Left renal cortex interstitium (tissue), 4 donors: ENCODE results near the gene ELOVL3. TPM values are rescaled to one million over a fixed set of nuclear protein-coding genes. Genes with fewer than 3 reads are reported as not detected.

Experiments used
- DNase-seq, 4 donors: peaks; one replicate each; pipeline ENCODE4 v3.0.0-alpha.2; 2013; ENCODE audit warnings: low read depth in 4 of 4, low spot score in 2 of 4, missing footprints in 1 of 4
- polyA plus RNA-seq, 4 donors: library from polyadenylated mRNA; unstranded; fragments of 120-200 nt; gene quantifications; one replicate each; pipeline ENCODE4 v1.2.1, GENCODE V29; 2013; ENCODE audit not compliant: insufficient read length in 4 of 4

The ELOVL3 gene
- polyA plus RNA-seq, 4 donors: 1.9 to 2.9 (median 2.5) TPM

DNA sequence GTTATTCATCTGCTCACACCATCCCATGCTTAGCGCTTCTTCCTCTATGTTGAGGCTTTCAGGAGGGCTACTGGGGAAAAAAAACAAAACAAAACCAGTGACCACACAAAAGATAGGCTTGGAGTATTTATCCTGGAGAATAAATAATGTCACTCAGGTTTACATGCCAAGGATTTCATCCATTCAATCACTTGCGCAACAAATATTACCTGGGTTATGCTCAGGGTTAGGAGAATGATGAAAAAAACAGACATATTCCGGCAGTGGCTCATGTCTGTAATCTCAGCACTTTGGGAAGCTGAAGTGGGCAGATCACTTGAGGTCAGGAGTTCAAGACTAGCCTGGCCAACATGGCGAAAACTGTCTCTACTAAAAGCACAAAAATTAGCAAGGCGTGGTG, 3.3 kb upstream of the ELOVL3 start:
- no peak for DNase-seq

DNA sequence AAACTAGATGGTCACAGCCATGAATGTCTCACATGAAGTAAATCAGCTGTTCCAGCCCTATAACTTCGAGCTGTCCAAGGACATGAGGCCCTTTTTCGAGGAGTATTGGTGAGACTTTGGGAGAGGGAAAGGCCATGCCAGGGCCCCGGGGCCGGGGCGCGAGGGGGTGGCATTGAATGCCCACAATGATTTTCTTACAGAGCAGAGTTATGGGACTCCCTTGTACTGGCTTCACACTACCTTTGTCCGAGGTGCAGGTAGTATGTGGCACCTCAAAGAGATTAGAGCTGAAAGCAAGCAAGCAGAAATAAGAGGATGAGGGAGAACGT, 407 bp downstream of the ELOVL3 start:
- DNase-seq: no peak

DNA sequence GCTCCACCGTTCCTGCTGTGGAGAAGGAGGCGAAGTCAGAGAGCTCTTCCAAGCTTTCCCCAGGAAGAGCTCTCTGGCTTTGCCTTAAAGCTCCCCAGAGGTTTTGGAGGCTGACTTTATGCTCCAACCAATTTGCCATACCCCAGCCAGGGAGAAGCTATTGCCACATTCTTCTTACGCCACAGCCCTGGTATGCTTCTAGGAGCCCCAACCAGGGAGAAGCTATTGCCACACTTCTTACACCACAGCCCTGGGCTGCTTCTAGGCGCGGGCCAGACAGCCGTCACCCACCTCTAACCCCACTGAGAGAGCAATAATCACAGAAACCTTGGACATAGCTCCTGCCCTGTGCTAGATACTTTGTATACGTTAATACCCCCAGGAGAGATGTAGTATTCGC, 951 bp downstream of the ELOVL3 start:
- no peak for DNase-seq

DNA sequence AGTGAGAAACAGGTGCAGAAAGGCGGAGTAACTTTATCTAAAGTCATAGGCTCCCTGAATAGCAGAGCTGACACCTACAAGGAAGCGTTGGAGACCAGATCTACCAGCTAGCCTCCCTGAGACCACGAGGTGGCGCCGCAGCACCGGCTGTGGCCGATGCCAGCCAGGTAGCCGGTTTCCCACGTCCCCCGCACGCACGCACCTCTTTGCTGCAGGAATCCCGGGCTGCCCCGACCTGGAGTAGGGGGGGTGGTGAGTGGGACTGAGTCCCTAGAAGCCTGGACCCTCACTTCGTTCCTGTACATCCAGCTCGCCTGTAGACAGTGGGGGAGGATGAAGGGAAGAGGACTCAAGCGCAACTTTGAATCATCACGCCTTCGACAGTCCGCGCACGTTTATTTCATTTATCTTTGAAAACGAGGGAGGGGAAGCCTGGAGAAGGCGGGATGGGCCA, 3.7 kb downstream of the ELOVL3 start:
- DNase-seq: peak in 1 of 4 donors; percentile 69

DNA sequence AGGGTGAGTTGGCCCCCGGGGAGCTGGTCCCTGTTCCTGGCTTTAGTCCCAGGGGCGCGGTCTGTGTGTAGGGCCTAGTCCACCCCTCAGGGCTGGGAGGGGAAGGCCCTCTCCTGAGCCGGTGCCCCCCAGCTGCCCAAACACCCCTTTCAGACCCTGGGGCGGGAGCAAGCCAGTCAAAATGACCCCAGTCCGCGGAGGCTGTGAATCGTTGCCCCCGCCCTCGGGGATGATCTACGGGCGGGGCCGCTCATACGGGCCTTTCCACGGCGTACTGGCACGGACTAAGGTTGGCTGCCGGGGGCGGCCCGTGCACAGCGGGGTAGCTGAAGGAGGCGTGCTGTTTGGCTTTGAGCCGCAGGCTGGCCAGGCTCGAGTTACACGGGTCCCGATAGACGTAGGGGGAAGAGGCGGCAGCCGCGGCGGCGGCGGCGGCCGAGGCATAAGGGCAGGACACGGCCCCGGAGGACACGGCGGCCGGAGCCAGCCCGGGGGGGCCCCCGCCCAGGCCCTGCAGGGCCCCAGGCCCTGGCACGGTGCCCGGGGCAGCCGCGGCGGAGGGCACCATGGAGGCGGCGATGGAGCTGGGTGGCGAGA, 4.3 kb downstream of the ELOVL3 start:
- no peak for DNase-seq

DNA sequence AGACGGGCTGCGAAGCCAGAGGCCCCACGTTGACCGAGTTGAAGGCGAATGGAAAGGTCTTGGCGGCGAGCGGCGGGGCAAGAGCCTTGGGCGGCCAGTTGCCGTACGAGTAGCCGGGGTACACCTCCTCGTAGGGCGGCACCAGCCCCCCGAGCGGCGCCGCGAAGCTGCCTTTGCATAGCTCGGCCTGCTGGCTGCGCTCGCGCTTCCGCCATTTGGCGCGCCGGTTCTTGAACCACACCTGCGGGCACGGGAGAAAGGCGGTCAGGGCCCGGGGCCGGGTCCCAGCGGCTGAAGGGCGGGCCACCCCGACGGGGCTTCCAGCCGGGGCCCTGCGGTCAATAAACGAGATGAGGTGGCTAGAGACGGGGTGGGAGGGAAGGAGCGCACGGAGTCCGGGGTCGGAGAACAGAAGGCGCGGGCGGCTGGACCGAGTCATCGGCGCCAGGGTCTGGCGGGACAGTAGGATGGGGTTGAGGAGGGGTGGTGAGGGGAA, 4.8 kb downstream of the ELOVL3 start:
- no peak for DNase-seq

DNA sequence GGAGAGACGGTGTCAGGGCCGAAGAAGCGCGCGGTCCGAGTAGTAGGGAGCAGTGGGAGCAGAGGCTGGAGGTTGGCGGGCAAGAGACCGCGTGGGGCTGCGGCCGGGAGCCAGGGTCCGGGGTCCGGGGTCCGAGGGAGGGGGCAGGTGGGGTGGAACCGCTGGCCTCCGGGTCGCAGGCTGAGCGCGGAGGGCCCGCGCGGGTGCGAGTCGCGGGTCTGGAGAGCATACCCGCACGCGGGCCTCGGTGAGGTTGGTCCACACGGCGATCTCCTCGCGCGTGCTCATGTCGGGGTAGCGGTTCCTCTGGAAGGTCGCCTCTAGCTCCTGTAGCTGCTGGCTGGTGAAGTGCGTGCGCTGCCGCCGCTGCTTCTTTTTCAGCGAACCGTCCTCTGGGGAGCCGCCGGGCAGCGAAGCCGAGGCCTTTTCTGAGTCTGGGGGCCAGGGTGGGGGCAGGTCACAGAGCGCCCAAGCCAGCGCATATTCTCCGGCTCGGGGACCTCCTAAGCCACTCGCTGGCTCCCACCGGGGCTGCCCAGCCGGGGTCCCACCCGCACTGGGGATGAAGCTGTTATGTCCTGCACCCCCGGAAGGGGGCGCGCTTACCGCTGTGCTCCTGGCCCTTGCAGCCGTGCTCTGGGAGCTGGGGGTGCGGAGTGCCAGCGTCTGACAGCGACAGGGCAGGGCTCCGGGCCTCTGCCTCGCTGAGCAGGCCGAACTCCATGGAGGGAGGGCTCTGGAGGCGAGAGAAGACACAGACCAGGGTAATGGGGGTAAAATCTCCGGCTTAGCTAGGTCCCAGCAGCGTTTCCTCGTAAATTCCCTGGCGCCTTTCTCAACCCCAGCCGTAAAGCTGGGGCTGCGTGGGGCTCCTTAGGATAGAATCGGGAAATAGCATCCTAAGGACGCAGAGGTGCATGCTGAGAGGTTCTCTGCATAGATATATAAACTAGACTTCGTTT, 5.5 kb downstream of the ELOVL3 start:
- DNase-seq: no peak

DNA sequence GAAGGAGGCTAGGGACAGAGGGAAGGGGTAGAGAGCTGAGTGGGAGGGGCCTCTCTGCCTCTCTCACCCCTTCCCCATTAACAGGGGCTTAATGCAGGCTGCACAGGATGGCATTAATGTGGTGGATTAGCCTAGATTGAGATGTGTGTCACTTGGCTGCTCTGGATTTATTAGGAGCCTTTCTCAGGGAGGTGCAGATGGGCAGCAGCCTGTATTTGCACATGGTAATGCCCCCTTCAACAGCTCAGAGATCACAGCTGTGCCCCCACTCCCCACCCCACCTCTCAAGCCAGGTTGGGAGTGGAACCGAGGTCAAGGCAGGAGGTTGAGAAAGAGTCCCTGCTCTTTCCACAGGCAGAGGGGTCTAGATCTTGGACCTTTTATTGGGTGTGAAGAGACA, 7.9 kb downstream of the ELOVL3 start:
- DNase-seq: no peak

DNA sequence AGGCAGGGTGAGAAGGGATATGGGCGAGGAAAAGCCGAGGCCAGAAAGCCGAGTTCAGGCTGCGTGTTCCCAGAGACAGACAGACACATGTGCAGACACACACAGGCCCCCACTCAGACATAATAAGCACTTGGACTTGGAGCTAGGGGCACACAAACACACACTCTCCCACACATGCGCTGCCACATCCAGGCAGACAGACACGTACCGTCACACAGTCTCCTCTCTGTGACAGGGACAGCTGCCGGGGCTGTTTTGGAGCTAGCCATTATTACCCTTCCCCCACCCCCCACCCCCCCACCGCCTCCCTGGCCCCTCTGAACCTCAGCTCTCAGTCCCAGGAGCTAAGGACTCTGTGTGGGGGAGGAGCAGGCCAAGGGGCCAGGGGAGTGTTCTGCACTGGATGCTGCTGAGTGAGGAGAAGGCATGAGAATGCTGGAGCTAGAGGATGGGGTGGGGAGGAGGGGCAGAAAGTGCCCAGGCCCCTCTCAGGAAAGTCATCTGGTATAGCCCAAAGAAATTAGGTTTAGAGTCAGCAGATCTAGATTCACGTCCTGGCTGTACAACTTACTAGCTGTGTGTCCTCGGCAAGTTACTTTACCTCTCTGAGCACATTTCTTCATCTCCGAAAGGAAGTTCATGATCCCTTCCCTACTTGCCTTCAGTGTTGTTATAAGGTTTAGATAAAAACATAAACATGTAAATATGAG, 8.9 kb downstream of the ELOVL3 start:
- no peak for DNase-seq

DNA sequence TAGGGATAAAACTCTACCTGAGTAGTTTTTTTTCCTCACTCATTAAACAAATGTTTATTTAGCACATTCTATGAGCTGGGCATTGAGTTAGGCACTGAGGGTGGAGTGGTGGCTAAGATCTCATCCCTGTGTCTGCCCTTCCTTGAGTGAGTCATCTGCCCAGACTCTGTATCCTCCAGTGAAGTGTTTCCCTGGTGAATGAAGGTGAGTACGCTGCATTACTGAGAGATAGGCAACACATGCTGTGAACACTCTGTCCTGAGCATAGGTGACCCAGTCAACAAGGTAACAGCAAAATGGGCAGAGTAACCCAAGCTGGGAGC, 9.5 kb downstream of the ELOVL3 start:
- DNase-seq: no peak

DNA sequence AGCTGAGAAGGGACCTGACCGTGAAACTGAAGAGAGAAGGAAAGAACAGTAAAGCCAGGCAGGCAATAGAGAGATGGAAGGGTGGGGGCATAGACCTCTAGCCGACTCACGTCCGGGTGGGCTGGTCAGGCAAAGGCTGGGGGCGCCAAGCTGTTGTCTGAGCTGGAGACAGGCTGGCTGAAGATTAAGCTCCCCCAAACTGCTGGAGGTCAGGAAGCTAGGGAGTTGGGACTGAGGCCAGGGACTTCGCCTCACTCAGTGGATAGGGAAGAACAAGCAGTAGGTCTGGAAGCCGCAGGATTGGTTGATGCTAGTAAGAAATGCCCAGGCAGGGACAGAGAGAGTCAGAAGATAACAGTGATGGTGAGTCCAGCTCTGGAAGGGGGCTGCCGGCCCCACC, 9.9 kb downstream of the ELOVL3 start:
- DNase-seq: no peak

DNA sequence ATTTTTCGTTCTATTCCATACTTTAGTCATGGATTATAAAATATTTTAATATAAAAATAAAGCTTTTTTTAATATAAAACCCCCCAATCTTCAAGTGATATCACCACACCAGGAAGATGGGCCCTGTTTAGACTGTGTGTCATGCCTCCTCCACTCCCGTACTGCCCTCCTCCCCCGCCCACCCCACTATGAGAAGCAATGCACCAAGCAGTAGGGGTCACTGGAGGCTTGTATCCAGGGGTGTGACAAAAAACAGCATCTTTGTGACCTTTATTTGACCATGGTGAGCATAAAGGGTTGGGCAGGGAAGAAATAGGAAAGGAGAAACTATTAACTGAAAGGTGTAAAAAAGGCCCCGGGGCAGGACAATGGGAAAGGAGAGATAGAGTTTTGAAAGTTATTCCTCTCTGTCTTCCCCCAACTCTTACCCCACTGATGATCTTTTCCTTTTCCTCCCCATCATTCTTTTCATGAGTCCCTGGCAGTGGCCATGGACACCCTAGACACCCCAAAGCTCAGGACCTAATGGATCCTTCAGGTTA, 11.7 kb downstream of the ELOVL3 start:
- DNase-seq: no peak

DNA sequence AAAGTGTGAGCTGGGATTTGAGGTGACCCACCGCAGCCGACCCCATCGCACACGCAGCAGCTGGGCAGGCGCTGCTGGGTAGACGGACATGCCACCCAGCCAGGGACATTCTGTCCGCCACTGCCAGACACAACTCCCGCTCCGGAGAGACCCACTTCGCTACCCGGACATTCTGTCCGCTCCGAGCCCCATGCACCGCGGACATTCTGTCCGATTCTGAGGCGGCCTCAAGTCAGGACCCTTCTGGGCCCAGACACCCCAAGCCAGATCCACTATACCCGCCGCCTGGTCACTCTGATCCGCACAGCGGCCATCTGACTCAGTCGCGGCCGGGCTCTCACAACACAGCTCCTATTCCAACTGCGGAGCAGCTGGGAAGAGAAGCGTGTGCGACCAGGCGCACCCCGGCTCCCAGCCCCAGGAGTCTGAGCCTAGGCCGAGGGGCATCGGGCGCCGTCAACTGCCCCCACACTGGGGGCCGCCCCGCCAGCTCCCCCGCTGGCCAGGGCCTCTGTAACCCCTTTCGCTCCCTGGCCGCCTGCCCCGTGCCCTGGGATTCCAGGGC, 14.4 kb downstream of the ELOVL3 start:
- no peak for DNase-seq

DNA sequence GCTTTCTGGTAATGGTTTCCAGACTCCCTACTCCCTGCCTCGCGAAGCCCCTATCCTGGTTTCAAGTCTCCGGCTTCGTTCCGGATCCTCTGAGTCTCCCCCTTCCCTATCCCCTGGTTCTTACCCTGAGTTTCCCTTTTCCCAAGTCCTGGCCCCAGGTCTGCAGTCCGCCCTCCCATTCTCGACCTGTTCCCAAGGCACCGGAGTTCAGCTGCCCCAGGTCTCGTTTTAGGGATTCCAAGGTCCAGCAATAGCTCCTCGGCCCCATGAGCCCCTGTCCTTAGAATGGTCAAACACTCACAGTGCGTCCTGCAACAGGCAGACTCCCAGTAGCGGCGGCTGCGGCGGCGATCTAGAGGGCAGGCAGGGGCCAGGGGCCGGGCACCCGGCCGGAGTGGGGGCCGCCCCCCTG, 14.9 kb downstream of the ELOVL3 start:
- DNase-seq: no peak

DNA sequence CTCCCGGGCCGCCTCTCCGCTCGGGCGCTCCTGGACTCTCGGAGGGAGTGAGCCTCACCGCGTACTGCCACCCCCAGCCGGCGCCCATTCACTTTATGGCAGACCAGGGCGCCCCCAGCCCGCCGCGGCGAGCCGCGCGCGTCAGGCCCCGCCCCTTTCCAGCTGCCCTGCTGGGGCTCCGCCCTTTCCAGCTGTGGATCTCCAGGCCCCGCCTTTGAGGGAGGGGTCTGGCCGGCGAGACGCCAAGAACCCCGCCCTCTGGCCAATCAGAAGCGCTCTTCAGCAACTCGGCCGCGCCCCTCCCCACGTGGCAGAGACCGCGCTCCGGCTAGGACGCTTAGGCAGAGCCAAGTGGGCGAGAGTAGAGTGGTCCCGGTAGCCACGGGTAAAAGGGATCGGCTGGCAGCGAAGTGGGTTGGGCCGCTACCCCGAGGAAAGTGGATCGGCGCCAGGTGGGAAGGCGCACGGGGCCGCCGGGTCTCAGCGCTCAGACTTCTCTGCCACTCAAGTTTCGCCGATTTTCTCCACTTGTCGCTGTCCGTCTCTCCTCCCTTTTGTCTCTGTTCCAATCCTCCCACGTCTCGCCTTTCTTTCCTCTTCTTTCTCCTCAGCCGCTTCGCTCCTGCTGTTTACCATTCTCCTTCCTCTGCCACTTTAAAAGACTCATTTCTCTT, 15.5 kb downstream of the ELOVL3 start, which contains the start of gene PITX3:
TSS of gene PITX3 (minus strand) at position 69 of the 674 bp plus-strand sequence. CDS start 9,432 bp downstream, outside the sequence.
- peak in 3 of 4 donors; percentile 85 to 90 (median 86) for DNase-seq

DNA sequence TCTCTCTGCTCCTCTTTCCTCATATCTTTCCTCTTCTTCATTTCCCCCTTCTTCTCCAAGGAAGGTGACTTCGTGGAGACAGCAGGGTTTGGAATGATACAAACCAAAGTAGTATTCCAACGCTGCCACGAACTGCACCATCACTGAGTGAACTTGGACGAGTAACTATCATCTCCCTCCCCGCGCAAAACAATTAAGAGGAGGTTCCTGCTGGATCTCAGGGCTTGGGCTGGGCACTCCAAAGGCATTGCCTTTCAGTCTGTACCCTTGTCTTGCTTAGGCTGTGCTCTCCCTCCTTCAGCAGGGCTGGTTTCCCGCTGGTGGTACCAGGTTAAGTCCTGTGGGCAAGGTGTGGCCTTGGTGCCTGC, 16.0 kb downstream of the ELOVL3 start:
- DNase-seq: no peak

DNA sequence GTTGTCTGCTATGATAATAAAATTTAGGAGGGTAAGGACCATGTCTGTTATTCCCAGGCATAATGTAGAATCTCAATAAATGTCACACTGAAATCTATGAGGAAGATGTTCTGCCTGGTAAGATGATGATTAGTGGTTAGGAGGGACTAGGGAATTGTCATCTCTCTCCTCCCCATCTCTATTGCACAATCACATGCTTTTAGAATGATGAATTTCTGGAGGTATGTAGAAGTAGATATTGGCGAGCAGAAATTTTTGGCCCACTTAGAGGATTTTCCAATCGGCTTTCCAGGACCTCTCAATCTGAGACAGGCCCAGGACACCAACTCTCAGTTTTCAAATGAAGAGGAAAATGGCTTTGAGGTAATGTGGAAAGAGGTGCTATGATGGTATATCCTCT, 17.2 kb downstream of the ELOVL3 start:
- DNase-seq: no peak

DNA sequence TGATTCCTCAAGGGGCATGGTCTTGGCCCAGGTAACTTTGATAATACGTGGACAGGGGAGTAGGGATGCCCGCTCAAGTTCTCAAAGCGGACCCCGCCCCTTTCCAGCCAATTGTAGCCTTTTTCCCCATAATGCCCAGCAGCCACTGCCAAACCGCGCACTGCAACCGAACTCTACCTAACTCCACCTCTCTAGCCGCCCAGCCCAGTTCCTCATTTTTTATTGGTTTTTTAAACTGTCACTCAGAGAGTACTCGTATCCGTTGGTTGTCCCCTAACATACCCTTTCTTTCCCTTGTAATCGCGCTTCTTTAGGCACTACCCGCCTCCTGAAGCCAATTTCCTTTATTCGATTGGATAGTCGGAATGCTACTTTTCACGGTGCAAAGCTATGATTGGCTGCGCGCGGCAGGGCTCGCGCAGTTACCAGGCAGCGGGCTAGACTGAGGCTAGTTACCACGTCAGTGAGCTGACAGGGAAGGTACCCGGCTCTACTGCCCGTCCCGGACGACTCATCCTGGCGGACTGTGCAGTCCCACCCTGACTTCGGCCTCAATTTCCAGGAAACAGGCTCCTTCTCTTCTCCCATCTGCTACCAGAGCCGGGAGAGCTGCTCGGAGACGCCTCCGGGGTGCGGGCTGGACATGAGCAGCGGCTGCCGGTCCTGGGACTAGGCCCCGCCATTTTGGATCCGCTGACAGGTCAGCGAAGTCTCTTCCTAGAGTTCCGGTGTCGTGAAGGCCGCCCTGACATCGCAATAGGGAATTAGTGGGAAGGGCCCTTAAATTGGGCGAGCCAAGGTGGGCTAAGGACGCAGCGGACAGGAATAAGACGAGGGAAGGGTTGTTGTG, 19.2 kb downstream of the ELOVL3 start, which contains the start of gene GBF1:
TSS of gene GBF1 (plus strand) at position 451 of the 850 bp plus-strand sequence. CDS start 13,407 bp downstream, outside the sequence.
- DNase-seq: peak; percentile 97 to 99 (median 98)

DNA sequence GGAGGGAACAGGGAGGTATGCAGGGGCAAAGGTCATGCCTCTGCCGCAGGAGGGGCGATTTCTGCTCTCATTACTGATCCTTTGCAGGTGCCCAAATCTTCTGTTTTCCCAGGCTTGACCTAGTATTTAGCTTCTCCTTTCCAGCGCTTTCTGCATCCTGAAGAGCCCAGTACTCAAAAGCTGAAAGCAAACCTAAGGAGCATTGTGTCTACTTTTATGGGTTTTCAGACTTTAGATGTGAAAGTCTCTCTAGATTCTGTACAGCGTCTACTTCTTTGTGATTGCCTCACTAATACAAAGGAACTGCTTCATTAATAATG, 19.8 kb downstream of the ELOVL3 start:
- DNase-seq: no peak
